PC-9 (cell line): Measurements from ENCODE around the gene CREB1. TPM values are rescaled to one million over a fixed set of nuclear protein-coding genes. Genes with fewer than 3 reads are reported as not detected.
"Not testable (repeated sequence)": the region's sequence is repeated elsewhere in the genome, so short reads cannot be mapped to it uniquely, and the experiment has no call there.

ENCODE experiments used
- BruUV-seq: library from RNA; stranded (reverse); fragments of 400-500 nt; replicated peaks from 2 replicates; lab custom pipeline; 2021; lab: Mats Ljungman, UMichigan
- CTCF ChIA-PET: fragments of 300-600 bp; sonication (Branson Sonifier 250); formaldehyde crosslinking; loops from one replicate; lab custom pipeline; 2022; ENCODE audit warnings: antibody characterized with exemption; lab: Charles Lee
- POLR2A ChIA-PET: fragments of 300-600 bp; sonication (Branson Sonifier 250); formaldehyde crosslinking; loops from one replicate; lab custom pipeline; 2022; ENCODE audit warnings: antibody characterized with exemption; ENCODE audit not compliant: unreplicated experiment; lab: Charles Lee
- DNase-seq, 2 experiments: peaks; one replicate each; pipeline versions ENCODE4 v3.0.0 to v3.0.0-alpha.2; 2015 to 2022; ENCODE audit warnings: mixed read lengths in 1 of 2
- H2AFZ ChIP-seq: fragments of 200-600 bp; sonication (generic); 2 replicates; pipeline ENCODE4 v1.8.1; 2017; ENCODE audit warnings: antibody characterized with exemption
- H3F3A ChIP-seq: fragments of 200-600 bp; sonication (generic); 2 replicates; pipeline ENCODE4 v1.8.1; 2017; ENCODE audit warnings: antibody characterized with exemption, mild to moderate bottlenecking, low read depth; ENCODE audit not compliant: insufficient read depth
- H3K27ac ChIP-seq: fragments of 200-600 bp; sonication (generic); 2 replicates; pipeline ENCODE4 v1.6.1; 2016; ENCODE audit warnings: mixed run types
- H3K27me3 ChIP-seq: fragments of 200-600 bp; sonication (generic); 2 replicates; pipeline ENCODE4 v1.6.1; 2016; ENCODE audit warnings: low read depth, mixed run types; ENCODE audit not compliant: insufficient read depth
- H3K36me3 ChIP-seq: fragments of 200-600 bp; sonication (generic); 2 replicates; pipeline ENCODE4 v1.6.1; 2016; ENCODE audit warnings: low read depth, mixed run types
- H3K4me1 ChIP-seq: fragments of 200-600 bp; sonication (generic); replicated peaks from 2 replicates; pipeline ENCODE4 v1.6.1; 2016; ENCODE audit warnings: mixed run types; ENCODE audit not compliant: insufficient read depth
- H3K4me2 ChIP-seq: fragments of 200-600 bp; sonication (generic); 2 replicates; pipeline ENCODE4 v1.6.1; 2017; ENCODE audit warnings: mixed run types
- H3K4me3 ChIP-seq: fragments of 200-600 bp; sonication (generic); 2 replicates; pipeline ENCODE4 v1.6.1; 2016; ENCODE audit warnings: mixed run types
- H3K79me2 ChIP-seq: fragments of 200-600 bp; sonication (generic); 2 replicates; pipeline ENCODE4 v1.6.1; 2017; ENCODE audit warnings: low read depth, mixed run types
- H3K9me2 ChIP-seq: fragments of 200-600 bp; sonication (generic); 2 replicates; pipeline ENCODE4 v1.8.1; 2017; ENCODE audit warnings: mild to moderate bottlenecking; ENCODE audit not compliant: insufficient read depth
- H3K9me3 ChIP-seq: fragments of 200-600 bp; sonication (generic); 2 replicates; pipeline ENCODE4 v1.8.1; 2016; ENCODE audit warnings: low read depth; ENCODE audit not compliant: insufficient read depth
- H4K20me1 ChIP-seq: fragments of 200-600 bp; sonication (generic); 2 replicates; pipeline ENCODE4 v1.8.1; 2017; ENCODE audit not compliant: insufficient read depth
- CTCF ChIP-seq: fragments of 200-600 bp; sonication (generic); conservative IDR thresholded peaks from 2 replicates; pipeline ENCODE4 v1.6.1; 2017; ENCODE audit warnings: mixed run types, antibody characterized with exemption, mild to moderate bottlenecking, moderate library complexity
- EZH2 ChIP-seq: fragments of 200-600 bp; sonication (generic); IDR thresholded peaks from 2 replicates; pipeline ENCODE4 v1.8.0; 2017; ENCODE audit warnings: antibody characterized with exemption, low read depth
- intact Hi-C: fragments of 100-400 bp; cut with micrococcal nuclease; formaldehyde crosslinking; loops from one replicate; pipeline ENCODE4 v1.10.0; 2022; ENCODE audit not compliant: unreplicated experiment
- total RNA-seq: library from RNA; stranded (reverse); gene quantifications from 2 replicates; pipeline ENCODE4 v1.2.3, GENCODE V29; 2021

CREB1 gene
- total RNA-seq, 1 experiment from 2014 or later: 42.2 TPM

GRCh38 chr2:207632575-207633493 is 103.1 kb downstream of the CREB1 start:
- Histone ChIP-seq H3K4me1 (peaks cover 50% of the 10 kb centered on the region), H3K27ac (peak overlapping the region; percentile 96), H3K27me3 (no peaks in the 10 kb centered on the region), H4K20me1 (no peaks in the 10 kb centered on the region), H3K4me3 (peak overlapping the region; percentile 28; the same call in 1 of the 2 replicates), H3K9me2 (no peaks in the 10 kb centered on the region), H3K36me3 (no peaks in the 10 kb centered on the region), H3K9me3 (no peaks in the 10 kb centered on the region), H3K4me2 (peak overlapping the region; percentile 72), H3K79me2 (no peaks in the 10 kb centered on the region), H3F3A (peaks cover 44% of the 10 kb centered on the region), H2AFZ (no peak overlapping the region)
- DNase-seq: peak; percentile 77 to 97
- TF ChIP-seq CTCF: no peak
- no peak for TF ChIP-seq EZH2
- BruUV-seq: no TSS peak
- ChIA-PET POLR2A (interaction anchor here (1.2 to 1.9 kb wide), 2 partner anchors 15 to 78 kb away, joined by 3 to 10 read pairs; partner anchors contain the start of gene CCNYL1), CTCF (interaction anchor here (0.6 to 0.9 kb wide), 2 partner anchors 92 to 439 kb away, joined by 3 to 7 read pairs; no protein-coding TSS in a partner anchor)
- intact Hi-C loops: loop anchor here (1.0 kb wide), 3 partner anchors 44 to 90 kb away; no protein-coding TSS in a partner anchor

GRCh38 chr2:207633686-207634085 is 103.9 kb downstream of the CREB1 start:
- Histone ChIP-seq H3K4me3 (peak overlapping the region; percentile 28; the same call in 1 of the 2 replicates), H3K9me2 (no peaks in the 10 kb centered on the region), H3K27me3 (no peaks in the 10 kb centered on the region), H3K4me1 (peaks cover 50% of the 10 kb centered on the region), H3F3A (peaks cover 41% of the 10 kb centered on the region), H4K20me1 (no peaks in the 10 kb centered on the region), H3K27ac (peak overlapping the region; percentile 96), H3K4me2 (peak overlapping the region; percentile 72), H2AFZ (no peak overlapping the region), H3K79me2 (no peaks in the 10 kb centered on the region), H3K9me3 (no peaks in the 10 kb centered on the region), H3K36me3 (no peaks in the 10 kb centered on the region)
- no peak for DNase-seq
- intact Hi-C loops: loop anchor here (1.0 kb wide), 2 partner anchors 44 to 79 kb away; no protein-coding TSS in a partner anchor
- TF ChIP-seq CTCF: no peak
- TF ChIP-seq EZH2: no peak
- CTCF ChIA-PET: interaction anchor here (0.9 kb wide), 1 partner anchor 438 kb away, joined by 3 read pairs; no protein-coding TSS in a partner anchor
- POLR2A ChIA-PET: interaction anchor here (0.5 to 1.9 kb wide), 4 partner anchors 16 to 407 kb away, joined by 3 to 10 read pairs (median 4); partner anchors contain the start of gene CCNYL1
- BruUV-seq: no TSS peak

- H3K9me2 ChIP-seq: no peaks in the 10 kb centered on the region
- no peak overlapping the region for H3K4me3 ChIP-seq
- H3F3A ChIP-seq: peaks cover 41% of the 10 kb centered on the region
- intact Hi-C loops: no loop called here
- peaks cover 45% of the 10 kb centered on the region for H3K4me1 ChIP-seq
- BruUV-seq: no TSS peak
- no peaks in the 10 kb centered on the region for H3K27me3 ChIP-seq
- POLR2A ChIA-PET: interaction anchor here (0.6 kb wide), 1 partner anchor 19 kb away, joined by 6 read pairs; no protein-coding TSS in a partner anchor
- H3K4me2 ChIP-seq: no peak overlapping the region
- H3K79me2 ChIP-seq: no peaks in the 10 kb centered on the region
- H4K20me1 ChIP-seq: no peaks in the 10 kb centered on the region
- H3K9me3 ChIP-seq: no peaks in the 10 kb centered on the region
- DNase-seq: no peak
- no peak overlapping the region for H2AFZ ChIP-seq
- TF ChIP-seq CTCF: no peak
- no peak for TF ChIP-seq EZH2
- H3K27ac ChIP-seq: no peak overlapping the region
- CTCF ChIA-PET: interaction anchor here (0.7 kb wide), 1 partner anchor 232 kb away, joined by 3 read pairs; no protein-coding TSS in a partner anchor
- no peaks in the 10 kb centered on the region for H3K36me3 ChIP-seq
Measured at GRCh38 chr2:207635468-207636200, 105.9 kb downstream of the CREB1 start.

- H3K4me3 ChIP-seq, H3K36me3 ChIP-seq, H3K27me3 ChIP-seq, H4K20me1 ChIP-seq, CTCF ChIA-PET, POLR2A ChIA-PET, H3K9me3 ChIP-seq, H3K4me2 ChIP-seq, H3K9me2 ChIP-seq, H3K79me2 ChIP-seq, BruUV-seq, DNase-seq, H2AFZ ChIP-seq, H3F3A ChIP-seq, intact Hi-C loops, H3K27ac ChIP-seq: not testable (repeated sequence)
- H3K4me1 ChIP-seq: peaks cover 14% of the 10 kb centered on the region
Measured at GRCh38 chr2:207639288-207639687, 109.5 kb downstream of the CREB1 start.
